Measurements from ENCODE around the gene CFAP68.
"Not testable (repeated sequence)": the region's sequence is repeated elsewhere in the genome, so short reads cannot be mapped to it uniquely, and the experiment has no call there.

The CFAP68 gene

DNA sequence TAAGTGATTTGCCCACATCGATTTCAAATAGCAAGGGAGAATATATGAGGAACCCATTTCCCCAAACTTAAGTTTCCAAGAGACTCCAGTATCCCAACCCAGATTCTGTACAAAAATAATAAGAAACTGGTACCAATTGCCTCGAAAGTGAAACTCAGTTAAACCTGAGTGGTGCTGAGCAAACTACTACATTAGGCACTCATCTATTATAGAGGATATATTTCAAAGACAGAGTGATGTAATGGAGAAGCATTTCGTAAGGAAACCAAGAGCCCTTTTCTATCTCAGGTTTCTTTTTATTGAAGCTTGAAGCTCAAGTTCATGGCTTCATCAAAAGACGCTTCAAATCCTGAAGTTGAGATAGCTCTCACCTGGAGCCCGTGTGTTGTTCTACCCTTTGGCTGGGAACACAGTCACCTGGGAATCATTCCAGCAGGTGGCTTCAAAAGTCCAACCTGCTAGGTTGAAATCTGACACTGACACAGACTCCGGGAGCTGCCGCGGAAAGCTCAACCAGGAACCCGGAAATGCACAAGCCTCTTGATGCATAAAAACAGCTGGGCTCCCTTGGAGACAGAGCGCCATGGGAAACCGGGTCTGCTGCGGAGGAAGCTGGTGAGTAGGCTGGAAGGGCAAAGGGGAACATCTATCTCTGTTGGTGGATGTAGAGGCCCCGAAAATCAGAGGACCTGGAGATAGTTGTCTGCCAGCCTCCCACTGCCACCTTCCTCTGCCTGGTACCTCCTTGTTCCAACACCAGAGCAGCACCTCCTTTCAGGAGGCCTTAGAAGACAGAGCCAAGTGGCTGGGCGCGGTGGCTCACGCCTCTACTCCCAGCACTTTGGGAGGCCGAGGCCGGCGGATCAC is 39.3 kb downstream of the CFAP68 start, which contains the start of gene C11orf52:
Gene C11orf52 (plus strand): TSS at position 524 of the 867 bp plus-strand sequence. CDS start 60 bp downstream, at position 584.
- no peak for DNase-seq

DNA sequence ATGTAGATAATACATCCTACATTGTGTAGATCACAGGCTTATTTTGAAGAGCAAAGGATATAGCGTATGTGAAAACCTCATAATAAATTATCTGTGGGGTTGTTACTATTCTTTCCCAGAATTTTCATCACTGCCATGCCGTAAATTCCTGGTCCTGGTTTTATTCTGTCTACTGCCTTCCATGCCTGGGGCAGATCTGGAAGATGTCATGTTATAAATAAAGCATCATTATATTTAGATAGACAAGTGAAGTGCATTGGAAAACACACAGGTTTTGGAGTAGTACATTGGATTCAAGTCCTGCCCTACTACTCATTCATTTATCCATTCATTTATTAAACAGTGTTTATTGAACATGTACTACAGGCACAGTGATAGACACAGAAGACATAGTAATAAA is 41.6 kb downstream of the CFAP68 start:
- no peak for DNase-seq

DNA sequence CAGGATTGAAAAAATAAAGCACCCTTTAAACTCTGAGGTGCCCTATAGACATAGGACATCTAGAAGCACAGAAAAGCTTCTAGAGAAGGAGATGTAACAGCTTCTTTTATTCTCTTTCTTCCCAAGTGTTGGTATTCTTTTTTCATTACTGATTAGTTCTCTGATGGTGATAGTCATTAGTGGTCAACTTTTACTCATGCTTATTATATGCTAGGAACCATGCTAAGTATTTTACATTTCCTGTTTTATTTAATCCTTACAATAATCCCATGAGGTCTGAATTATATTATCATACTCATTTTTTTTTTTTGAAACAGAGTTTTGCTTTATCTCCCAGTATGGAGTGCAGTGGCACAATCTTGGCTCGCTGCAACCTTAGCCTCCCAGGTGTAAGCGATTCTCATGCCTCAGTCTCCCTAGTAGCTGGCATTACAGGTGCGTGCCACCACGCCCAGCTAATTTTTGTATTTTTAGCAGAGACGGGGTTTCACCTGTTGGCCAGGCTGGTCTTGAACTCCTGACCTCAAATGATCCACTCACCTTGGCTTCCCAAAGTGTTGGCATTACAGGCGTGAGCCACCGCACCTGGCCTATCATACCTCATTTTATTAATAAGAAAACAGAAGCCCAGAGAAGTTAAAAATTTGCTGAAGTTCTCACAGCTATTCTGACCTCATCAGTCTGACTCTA is 42.3 kb downstream of the CFAP68 start:
- no peak for DNase-seq

DNA sequence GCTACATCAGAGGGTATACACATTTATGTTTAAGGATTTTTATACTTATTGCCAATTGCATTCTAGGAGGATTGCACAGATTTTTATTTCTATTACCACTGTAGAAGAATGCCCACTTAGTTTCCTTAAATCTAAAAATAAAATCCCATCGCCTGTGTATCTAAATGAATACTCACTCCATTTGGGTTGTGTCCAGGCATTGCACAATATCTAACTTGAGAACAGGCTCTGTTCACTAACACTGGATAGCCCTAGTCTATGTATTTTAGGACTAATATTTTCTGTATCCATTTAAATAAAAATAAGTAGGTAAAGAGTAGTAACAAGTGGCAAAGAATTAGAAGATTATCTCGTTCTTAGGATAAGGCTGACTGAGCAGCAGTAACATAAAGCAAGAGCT is 43.5 kb downstream of the CFAP68 start:
- no peak for DNase-seq

DNA sequence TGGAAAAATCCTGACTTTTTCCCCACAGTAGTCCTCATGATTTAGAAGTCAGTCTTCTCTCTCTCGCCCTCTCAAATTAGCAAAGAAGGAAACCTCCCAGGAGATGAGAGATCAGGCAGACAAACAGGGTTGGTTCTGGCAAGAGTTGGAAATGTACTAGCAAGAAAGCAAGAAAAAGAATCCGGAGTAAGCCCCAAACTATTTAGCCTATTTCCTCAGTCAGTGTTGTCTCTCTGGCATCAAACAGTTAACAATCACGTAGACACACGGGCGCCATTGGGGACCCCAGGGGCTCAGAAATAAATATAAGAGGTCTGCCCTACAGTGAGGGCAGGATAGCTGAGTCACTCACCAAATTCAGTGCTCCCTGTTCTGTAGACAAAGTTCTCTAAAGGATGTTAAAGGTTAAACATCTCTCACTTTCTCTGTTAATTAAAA is 44.0 kb downstream of the CFAP68 start:
- no peak for DNase-seq

DNA sequence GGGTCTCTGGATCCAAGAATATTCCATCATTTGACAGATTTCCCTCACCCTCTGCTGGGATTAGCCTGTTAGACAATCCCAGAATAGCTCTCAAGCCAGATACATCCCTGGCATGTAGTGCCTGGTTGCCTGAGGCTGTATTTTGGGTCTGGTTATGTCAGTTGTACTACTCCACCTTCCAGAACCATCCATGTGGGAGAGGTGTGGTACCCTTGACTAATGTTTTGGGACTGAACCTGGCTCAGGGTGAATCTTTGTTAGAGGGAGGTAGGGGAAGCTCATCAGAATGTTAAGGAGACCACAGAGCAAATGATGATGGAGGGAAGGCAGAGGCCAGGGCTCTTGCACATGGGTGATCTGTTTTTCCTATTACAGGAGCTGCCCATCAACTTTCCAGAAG is 44.6 kb downstream of the CFAP68 start:
- no peak for DNase-seq

DNA sequence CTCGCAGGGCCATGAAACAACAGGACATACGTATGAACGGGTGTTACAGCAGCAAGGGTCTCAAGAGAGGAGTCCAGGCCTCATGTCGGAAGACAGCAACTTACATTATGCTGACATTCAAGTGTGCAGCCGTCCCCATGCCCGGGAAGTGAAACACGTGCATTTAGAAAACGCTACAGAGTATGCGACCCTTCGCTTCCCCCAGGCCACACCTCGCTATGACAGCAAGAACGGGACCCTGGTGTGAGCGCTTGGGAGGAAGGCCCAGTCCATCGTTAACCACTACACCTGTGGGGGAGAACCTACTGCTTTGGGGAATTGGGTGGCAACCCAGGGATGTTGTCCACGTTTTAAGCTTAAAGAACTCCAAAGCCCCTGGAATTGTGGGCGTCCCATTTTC is 46.6 kb downstream of the CFAP68 start:
- no peak for DNase-seq

DNA sequence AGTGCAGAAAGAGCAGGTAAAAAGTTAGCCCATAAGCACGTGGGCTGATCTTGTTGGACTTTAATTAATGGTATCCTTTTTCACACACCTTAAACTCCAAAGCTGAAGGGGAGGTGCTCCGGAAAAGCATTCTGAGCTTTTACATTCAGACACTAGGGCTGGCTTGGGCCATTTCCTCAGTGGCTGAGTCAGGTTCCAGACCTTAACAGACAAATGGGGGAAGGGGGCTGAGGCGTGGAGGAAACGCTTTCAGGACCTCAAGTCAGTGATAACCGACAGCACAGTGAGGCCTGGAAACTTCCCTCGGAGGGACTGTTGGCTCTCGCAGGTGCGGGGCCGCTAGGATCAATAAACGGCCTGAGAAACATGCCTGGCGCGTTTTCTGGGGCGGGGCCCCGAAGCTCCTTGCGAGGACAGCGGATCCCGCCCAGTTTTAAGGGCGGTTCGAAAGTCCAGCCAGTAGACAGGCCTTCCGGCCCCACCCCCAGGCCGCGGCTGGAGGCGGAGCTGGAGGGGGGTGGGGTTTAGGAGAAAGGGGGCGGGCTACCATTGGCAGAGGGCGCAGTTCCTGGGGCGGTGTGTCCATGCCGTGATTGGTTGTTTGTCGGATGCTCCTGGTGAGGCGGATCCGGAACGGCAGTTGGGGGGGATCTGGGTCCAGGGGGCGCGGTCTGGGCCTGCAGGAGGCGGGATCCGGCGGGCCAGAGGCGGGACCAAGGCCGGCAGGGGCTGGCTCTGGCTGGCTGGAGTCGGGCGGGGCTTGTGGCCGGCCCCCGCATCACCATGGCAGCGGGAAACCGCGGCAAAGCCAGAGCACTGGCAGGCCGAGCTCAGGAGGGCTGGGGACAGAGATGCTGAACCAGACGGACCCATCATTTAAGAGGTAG is 47.4 kb downstream of the CFAP68 start:
- peak; percentile 96 for DNase-seq

DNA sequence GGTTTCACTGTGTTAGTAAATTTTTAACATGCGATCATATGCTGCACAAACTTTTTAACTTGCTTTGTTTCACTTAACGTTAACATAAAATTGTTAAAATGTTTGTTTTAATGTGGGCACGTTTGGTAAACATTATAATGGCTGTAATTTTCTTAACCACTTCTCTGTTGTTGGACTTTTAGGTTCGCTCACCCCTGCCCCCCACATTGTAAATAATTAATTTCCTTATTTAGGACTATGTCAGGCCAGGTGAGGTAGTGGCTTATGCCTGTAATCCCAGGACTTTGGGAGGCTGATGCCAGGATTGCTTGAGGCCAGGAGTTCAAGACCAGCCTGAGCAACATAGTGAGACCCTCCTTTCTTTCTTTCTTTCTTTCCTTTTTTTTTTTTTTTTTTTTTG is 51.1 kb downstream of the CFAP68 start:
- no peak for DNase-seq

DNA sequence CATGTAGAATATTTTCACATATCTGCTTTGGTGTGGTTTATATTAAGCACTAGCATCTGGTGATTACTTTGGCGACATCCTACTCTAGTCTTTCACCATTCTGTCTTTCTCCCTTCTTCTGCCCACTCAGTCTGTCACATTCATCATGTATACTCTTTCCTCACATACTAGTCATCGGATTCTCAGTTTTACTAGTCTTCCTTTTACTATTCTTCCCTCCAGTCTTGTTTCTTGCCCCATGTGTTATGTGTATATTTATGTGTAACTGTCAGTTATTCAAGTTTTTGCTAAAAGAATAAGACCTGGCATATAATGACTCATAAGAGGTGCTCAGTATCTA is 53.2 kb downstream of the CFAP68 start:
- no peak for DNase-seq

DNA sequence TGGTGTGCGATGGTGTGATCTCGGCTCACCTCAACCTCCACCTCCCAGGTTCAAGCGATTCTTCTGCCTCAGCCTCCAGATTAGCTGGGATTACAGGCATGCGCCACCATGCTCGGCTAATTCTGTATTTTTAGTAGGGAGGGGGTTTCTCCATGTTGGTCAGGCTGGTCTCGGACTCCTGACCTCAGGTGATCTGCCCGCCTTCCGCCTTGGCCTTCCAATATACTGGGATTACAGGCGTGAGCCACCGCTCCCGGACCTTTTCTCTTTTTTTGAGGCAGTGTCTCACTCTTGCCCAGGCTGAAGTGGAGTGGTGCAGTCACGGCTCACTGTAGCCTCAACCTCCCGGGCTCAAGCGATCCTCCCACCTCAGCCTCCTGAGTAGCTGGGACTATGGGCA is 53.8 kb downstream of the CFAP68 start:
- DNase-seq: not testable (repeated sequence)

DNA sequence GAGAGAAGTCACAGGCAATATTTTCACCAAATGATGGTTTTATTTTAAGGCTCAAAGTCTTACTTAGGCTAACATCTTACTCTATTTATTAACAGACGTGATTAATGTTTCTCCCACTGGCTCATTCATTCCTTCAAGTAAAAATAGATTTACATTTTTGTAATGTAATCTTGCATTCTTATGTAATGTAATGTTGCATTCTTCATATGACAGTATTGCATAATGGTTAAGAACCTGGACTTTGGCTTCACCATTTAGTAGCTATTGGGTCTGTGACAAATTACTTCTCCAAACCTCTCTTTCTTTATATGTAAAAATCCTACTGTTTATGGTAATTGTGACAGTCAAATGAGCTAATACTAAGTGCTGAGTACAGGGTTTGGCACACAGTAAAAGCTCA is 54.5 kb downstream of the CFAP68 start:
- no peak for DNase-seq

DNA sequence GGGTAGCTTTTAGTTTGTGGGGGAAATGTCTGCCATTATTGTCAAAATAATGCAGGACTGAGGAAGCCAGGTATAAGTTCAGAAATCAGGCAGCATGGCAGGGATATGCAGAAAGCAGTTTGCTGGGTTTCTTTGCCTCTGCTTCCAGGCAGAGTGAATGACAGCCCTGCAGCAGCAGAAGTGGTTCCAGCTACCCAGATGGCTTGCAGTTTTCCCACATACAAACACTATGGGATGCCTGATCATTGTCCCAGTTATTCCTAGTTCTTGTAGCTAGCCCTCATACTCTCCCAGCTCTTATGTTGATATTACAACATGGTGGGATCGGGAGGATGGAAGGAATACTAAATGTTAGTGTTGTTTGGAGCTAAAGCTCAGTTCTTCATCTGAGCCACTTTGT is 55.0 kb downstream of the CFAP68 start:
- DNase-seq: no peak

All from activated CD4-positive, alpha-beta T cell treated with anti-CD3 and anti-CD28 coated beads for 48 hours (primary cell).